ENCODE measurements around the gene IFT22.

GRCh38 chr7:101367676-101368075, 46.1 kb upstream of the IFT22 start:
- TF ChIP-seq CTCF (IDR thresholded peaks at IDR 0.05), result no peak
- TF ChIP-seq STAT6 (CRISPR knock-in tag; conservative IDR thresholded peaks at IDR 0.05; ENCODE audit: low read depth), result no peak
- no peak for TF ChIP-seq FOXJ3 (CRISPR knock-in tag; IDR thresholded peaks at IDR 0.05; ENCODE audit: borderline replicate concordance)
- no peak for TF ChIP-seq ATF3 (CRISPR knock-in tag; conservative IDR thresholded peaks at IDR 0.05)
- no peak for TF ChIP-seq ZNF396 (CRISPR knock-in tag; IDR thresholded peaks at IDR 0.05; ENCODE audit: borderline replicate concordance)
- TF ChIP-seq CREM (CRISPR knock-in tag; IDR thresholded peaks at IDR 0.05), result no peak
- TF ChIP-seq TEAD4 (CRISPR knock-in tag; IDR thresholded peaks at IDR 0.05), result no peak
- TF ChIP-seq SMAD3 (CRISPR knock-in tag; IDR thresholded peaks at IDR 0.05; ENCODE audit: borderline replicate concordance), result no peak
- no peak for TF ChIP-seq NFE2L1 (CRISPR knock-in tag; IDR thresholded peaks at IDR 0.05)
- TF ChIP-seq TCF7 (CRISPR knock-in tag; IDR thresholded peaks at IDR 0.05; ENCODE audit: low read depth), result no peak
- TF ChIP-seq, protein P1, sequence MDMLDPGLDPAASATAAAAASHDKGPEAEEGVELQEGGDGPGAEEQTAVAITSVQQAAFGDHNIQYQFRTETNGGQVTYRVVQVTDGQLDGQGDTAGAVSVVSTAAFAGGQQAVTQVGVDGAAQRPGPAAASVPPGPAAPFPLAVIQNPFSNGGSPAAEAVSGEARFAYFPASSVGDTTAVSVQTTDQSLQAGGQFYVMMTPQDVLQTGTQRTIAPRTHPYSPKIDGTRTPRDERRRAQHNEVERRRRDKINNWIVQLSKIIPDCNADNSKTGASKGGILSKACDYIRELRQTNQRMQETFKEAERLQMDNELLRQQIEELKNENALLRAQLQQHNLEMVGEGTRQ (CRISPR knock-in tag; IDR thresholded peaks at IDR 0.05), result no peak
